ENCODE data around the gene PLXDC2.

PLXDC2 gene

DNA sequence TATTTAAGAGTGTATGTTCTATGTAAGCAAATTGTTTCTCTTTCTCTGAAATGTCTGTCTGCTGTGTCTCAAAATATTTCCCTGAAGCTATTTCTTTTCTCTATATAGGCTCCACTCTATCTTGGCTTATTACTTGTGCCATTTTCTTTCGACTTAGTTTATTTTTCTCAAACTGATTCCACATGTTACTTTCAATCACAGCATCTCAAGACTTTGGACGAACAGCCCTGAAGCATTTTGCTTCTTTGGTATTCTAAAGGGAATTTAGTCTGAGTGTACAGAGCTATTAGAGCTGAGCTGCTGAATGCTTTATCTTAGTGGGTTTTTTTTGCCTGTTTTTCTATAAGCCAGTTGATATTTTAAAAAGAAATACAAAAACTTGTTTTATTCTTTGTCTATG is 95.7 kb downstream of the PLXDC2 start:
- no peak for DNase-seq (ENCODE audit: low read depth in 2 of 2)

DNA sequence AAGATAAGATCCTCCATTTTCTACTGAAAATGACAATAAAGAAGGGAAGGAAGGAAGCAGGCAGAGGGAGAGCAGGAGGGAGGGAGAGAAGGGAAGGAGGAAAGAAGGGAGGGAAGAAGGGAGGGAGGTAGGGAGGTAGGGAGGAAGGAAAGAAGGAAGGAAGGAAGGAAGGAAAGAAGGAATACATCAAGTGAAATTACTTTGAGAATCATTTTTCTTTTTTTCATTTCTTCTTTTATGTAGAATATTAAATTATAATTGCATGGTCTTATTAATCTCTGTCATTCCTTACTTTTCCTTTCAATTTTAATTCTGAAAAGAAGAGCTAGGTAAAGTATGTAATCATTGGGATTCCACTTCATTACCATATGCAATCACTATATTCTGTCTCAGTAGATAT is 97.8 kb downstream of the PLXDC2 start:
- DNase-seq (ENCODE audit: low read depth in 2 of 2): no peak

DNA sequence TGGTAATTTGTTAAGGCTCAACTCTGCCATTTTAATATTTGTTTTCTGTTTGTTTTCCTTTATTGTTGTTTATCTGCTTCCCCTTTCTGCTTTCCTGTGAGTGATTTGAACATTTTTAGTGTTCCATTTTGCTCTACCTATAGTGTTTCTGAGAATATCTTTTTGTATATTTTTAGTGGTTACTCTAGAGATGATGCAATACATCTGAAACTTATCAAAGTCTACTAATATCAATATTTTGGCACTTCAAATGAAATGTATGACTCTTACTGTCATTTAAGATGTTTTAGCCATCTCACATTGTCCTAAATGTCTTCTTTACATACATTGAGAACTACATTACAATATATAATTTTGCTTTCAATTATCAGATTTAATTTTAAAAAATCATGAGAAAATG is 98.9 kb downstream of the PLXDC2 start:
- no peak for DNase-seq (ENCODE audit: low read depth in 2 of 2)

DNA sequence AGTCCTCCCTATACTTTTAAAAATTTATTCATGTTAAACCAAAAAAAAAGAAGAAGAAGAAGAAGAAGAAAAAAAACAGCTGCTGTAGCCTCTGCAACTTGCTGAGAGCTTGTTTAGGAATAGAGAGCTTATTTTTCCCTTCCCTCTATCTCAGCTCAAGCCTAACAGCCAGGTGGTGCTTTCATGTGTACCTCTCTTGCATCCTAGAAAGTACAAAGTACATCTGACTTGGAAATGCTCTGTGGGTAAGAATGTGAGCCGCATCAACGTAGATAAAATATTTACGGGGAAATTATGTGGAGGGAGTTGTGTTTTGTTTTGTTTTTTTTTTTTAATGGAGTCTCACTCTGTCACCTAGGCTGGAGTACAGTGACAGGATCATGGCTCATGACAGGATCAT is 99.6 kb downstream of the PLXDC2 start:
- no peak for DNase-seq (ENCODE audit: low read depth in 2 of 2)

DNA sequence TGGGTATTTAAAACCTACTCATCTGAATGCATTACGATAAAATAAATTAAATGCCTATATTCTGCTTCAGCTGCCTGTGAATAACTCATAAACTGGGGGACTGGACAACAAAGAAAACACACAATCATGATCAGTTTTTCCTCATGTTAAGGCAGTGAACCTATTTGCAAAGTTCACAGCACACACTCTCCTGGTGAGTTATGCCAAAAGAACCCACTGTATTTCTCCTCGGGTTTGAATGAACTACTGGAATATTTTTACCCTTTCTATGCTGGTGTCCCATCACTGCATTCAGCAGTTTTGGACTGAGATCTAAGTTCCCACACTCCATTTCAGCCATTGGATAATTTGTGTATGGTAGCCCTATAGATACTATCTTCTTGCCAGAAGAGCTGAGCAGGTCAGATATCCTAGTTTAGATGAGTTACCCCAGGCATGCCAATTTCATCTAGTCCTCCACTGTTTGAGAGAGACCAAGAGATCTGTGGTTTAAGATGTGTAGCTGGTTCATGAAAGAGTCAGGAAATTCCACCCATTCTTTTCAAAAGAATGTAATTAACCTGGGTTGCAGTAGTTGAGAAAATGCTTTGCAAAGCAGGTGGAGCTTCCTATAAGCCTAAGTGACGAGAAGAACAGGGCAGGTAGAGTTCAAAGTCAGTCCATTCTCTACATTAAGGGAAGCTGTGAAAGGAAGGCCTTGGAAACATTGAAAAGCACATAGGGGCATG is 101.7 kb downstream of the PLXDC2 start:
- no peak for DNase-seq (ENCODE audit: low read depth in 2 of 2)

DNA sequence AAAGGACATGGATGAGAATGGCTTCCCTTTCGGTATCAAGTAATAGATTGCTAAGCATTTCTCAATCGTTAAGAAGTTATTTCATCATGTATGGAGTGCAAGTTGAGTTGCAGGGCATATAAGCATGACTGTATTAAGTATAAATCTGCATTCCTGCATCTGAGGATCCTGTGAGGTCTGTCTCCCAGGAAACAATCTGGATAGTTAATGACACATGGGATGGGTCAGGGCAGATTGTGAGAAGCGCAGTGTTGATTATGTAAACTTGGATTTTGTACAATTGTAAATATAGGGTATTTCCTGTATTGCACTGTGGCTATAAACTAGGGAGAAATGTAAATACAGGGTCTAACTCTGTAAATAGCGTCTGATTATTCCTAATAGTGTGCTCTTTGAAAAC is 102.6 kb downstream of the PLXDC2 start:
- DNase-seq (ENCODE audit: low read depth in 2 of 2): peak; percentile 46 to 49

DNA sequence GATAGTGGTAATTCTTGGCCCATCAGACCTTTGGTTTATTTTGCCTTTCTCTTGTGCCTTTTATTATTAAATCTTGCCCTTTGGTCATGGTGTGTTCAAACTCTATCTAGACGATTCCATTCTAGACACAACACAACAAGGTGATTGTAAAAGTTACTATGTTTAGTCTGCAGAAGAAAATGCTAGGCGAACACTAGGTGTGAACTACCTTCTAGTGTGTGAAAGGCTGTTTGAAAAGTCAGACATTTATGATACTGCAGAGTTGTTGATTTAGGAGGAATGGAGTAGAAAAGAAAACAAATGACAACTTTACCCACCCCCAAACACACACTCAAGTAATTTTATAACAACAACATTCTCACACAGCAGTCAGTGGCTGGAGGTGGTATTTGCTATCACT is 103.4 kb downstream of the PLXDC2 start:
- no peak for DNase-seq (ENCODE audit: low read depth in 2 of 2)

DNA sequence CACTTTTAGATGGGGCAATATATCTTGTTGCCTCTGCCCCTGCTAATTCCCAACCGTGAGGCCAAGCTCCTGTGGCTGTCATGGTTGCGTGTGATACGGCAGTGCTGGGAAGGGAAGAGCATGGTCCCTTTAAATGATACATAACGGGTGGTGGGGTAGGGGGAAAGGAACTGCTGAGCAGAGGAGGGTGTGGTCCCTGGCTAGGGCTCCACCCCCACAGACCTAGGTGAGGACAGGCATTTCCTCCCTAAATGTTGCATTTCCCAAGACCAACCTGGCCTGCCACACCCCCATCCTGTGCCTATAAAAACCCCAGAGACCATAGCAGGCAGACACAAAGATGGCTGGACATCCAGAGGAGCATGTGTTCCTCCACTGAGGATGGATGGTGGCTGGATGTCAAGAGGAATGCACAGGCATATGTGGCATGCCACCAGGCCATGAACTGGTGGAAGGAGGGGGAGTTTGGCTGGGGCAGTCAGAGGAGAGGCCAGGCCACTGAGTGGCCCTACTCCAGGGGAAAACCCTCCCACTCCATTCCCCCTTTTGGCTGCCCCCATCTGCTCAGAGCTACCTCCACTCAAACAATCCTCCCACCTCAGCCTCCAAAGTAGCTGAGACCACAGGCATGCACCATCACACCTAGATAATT is 104.0 kb downstream of the PLXDC2 start:
- no peak for DNase-seq (ENCODE audit: low read depth in 2 of 2)

DNA sequence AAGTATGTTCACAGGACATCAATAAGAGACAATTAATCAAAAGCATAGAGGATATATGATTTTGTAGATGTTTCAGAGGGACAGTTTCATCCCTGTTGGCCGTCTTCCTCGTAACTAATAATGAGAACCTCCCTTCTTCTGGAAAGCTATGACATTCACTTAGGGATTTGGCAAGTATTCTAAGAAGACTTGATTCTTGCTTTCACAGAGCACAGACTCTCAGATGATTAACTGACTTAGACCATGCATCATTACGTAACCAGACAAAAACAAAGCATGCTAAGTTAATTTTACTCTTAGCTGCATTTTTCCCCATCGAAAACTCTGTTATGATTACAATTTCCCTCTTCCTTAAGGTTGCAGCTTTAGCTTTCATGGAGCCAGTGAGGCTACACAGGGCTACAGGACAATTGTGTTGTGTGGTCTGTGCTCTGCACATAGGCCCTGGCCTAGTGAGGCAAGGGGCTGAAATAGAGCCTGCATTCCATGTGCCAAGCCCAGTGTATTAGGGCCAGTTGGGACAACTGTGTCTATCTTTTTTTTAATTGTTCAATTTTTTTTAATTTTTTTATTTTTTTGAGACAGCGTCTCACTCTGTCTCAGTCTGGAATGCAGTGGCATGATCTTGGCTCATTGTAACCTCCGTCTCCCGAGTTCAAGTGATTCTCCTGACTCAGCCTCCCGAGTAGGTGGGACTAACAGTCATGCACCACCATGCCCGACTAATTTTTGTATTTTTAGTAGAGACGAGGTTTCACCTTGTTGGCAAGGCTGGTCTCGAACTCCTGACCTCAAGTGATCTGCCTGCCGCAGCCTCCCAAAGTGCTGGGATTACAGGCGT is 105.3 kb downstream of the PLXDC2 start:
- peak; percentile 69 to 72 for DNase-seq (ENCODE audit: low read depth in 2 of 2)

DNA sequence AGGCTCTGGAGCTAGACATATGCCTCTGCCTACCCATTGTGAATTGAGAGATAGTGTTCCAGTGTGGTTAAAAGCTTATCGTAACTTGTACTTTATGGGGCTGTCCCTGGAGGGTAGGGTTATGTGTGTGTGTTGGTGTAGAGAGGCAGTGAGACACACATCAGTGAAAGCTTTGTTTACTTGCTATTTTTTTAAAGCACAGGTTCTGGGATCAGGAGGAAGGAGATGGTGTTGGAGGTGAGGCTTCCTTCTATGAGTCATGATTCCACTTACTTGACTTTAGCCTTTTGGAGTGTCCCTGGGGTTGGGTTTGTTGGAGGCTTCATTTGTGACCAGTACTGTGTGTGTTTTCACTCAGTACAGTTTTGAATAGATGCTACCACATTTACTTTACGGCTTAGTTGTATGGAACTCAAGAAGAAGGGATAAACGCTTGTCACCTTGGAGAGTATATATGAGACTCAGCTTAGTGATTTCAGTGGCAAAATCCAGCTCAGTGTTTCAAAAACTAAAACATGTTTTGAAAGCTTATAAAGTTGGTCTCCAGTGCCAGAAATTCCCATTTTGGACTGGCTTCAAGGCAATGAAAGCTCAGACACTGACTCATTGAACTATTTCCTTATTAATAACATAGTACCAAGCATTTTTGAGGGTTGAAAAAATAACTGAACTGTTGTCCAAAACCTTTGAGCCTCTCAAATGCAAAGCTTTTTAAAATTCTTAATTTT is 106.2 kb downstream of the PLXDC2 start:
- DNase-seq (ENCODE audit: low read depth in 2 of 2): peak; percentile 82 to 83

DNA sequence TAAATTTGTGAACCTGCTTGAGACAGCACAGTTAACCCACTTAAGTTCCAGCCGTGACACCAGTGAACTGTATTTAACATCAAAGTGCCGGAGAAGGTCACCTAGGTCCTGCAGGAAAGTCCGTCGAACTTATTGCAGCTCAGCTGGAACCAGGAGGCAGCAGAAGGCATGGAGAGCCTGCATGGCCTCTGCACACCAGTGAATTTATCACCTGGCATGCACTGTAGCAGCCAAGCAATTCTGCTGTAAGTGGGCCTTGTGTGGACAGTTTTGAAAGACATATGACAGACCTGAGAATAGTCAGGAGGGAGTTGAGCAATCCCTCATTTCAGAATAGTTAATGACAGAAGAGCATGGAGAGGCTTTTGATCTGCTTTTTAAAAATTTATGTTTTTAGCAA is 108.8 kb downstream of the PLXDC2 start:
- no peak for DNase-seq (ENCODE audit: low read depth in 2 of 2)

DNA sequence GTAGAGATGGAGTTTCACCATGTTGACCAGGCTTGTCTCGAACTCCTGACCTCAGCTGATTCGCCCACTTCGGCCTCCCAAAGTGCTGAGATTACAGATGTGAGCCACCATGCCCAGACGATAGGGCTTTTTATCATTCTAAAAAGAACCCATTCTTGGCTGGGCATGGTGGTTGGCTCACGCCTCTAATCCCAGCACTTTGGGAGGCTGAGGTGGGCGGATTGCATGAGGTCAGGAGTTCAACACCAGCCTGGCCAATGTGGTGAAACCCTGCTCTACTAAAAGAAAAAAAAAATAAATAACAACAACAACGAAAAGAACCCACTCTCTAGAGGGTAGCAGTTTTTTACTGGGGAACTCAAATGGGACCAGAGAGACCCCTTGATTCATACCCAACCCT is 112.7 kb downstream of the PLXDC2 start:
- no peak for DNase-seq (ENCODE audit: low read depth in 2 of 2)

DNA sequence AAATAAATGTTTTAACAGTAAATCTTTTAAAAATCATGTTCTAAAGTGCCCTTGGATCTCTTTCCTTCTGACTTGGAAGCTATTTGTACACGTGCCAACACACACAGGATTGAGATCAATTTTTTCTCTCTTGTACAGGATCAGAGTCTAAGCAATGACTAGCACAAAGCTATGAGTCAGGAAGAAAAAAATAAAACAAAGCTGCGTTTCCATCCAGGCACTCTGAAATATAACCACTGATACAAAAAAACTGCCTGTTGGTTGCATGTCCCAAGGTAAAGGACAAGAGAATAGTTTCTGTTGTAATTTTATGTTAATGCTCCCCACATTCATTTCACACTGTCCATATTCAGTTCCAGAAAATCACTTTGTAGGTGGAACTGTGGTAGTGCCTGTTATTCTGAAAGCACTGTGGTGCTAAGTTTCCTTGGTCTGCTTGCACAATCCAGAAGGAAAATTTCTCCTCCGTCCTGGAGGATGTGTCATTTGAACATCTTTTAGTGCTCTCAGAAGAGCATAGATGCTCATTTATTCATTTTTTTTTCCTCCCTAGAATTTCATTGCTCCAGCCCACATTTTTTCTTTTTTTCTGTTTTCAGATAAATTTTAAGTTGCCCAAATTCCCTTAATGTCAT is 113.4 kb downstream of the PLXDC2 start:
- DNase-seq (ENCODE audit: low read depth in 2 of 2): peak; percentile 56 to 61

DNA sequence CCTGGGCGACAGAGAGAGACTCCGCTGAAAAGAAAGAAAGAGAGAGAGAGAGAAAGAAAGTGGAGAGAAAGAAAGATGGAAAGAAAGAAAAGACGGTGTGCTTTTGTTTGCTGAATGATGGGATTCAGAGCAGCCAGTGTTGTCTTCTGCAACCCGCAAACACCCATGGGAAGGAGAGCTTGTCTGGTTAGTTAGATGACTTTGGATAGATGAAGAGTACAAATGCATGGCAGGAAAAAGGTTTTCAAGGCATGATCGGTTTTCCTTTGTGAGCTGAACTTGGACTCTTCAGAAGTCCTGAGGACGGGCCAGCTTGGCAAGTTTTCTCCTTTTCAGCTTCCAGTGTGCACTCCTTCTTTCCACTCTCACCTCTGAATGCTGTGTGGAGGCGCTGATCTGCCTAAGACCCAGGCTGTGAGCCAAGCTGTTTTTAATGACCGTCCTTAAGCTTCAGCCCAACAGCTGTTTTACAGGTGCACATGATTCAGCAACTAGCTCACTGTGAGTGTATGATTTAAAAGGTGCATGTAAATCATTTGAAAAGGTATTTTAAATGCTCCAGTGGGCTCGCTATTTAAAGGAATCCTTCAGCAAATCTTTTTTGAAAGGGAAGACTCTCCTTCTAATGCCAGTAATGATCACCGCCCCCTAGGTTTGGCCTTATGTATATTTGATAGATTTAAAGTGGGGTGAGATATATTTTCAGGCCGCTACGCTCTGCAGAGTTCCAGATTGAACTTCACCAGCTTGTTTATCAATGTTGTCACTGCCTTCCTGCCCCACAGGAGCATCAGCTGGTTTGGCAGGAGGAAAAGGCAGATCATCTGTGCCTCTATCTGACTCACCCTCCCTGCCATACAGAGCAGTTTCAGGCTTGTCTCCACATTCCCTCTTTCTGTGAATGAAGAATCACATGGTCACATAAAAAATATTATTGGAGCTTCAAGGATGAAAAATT is 115.0 kb downstream of the PLXDC2 start:
- peak in 1 of 2 experiments; percentile 22 for DNase-seq (ENCODE audit: low read depth in 2 of 2)

DNA sequence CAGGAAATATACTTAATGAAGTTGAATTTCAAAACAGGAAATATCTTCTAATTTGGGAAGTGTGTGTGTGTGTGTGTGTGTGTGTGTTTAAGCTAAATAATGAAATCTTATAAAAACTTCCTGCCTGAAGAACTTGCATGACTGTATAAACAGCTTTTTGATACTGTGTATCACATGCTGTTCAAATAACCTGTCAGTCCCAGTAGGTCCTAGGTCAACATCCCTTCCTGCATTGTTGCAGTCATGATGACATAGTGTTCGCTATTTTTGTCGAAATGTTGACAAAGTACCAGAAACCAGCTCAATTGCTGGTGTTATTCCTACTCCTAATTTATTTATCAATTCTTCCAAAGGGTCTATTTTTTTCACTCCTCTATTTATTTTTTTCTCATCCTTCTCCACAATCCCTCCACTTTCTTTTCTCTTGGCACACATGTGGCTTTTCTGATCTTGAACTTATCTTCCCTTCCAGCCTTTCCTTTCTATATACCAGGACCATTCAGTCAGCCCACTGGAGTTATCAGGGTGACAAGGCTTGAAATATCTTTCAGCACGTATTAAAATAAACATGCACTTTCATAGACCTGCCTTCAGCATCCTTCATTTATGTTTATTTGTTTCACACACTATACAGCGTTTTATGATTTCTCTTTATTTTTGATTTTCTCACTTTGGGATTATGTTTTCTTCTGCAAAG is 115.8 kb downstream of the PLXDC2 start:
- DNase-seq (ENCODE audit: low read depth in 2 of 2): no peak

DNA sequence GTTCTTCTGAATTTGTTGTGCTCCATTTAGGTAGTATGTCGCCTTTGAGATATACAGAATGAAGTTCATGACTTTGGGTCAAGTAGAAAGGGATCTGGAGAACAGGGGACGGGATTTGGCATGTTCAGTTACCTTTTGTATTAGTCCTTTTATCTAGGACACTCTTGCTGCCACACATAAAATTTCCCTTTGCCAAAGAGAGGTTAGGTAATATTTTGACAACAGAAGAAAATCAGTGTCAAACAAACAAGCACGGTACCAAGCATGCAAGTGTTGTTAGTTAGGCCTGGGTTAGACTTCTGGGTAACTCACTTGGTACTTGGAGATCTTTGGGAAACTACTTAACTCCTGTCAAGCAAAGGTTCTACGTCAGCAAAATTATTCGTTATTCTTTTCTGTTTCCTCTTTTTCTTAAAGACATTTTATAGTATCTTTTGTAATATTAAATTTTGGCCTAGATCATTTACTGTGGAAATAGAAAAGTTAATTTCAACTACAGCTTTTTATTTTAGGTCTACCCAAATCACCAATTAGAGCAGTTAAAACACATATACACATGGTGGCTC is 116.7 kb downstream of the PLXDC2 start:
- no peak for DNase-seq (ENCODE audit: low read depth in 2 of 2)

DNA sequence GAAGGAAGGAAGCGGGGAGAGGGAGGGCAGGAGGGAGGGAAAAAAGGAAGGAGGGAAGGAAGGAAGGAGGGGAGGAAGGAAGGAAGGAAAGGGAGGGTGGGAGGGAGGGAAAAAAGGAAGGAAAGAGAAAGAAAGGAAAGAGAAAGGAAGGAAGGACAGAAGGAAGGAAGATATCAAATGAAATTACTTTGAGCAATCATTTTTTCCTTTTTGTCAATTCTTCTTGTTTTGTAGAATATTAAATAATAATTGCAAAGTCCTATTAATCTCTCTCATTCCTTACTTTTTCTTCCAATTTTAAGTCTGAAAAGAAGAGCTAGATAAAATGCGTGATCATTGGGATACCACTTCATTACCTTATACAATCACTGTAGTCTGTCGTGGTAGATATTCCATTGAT is 117.5 kb downstream of the PLXDC2 start:
- no peak for DNase-seq (ENCODE audit: low read depth in 2 of 2)

DNA sequence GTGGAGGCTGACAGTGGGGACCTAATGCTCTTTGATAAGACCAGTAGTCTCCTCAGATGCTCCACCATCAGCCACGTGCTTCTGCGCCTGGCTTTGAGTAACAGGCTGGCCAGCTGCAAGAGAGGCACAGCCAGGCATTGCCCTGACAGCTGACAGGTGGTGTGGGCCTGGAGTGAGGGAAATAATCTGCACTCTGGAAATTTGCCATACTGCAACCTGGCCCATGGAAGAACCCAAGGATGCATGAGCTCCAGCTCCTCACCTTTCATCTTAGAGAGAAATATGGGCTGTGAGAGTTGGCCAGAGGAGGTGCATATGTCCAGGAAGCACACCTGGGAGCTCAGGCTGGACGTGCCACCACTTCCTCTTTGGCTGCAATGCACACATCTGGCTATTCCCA is 118.9 kb downstream of the PLXDC2 start:
- DNase-seq (ENCODE audit: low read depth in 2 of 2): no peak

DNA sequence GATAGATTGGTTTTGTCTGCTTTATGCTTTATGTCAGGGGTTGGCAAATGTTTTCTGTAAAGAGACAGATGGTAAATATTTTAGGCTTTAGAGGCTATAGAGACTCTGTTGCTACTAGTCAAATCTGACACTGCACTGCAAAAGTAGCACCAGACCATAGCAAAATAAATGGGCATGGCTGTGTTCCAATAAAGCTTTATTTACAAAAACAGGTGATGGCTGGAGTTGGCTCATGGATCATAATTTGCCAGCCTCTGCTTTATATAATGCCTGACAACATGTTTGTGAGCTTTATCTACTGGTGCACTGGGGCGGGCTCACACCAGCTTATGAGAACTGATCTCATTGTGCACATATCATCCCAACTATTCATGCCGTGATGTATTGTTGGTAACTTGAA is 120.1 kb downstream of the PLXDC2 start:
- no peak for DNase-seq (ENCODE audit: low read depth in 2 of 2)

Measured in fibroblast of skin of left quadriceps (primary cell).